Astrocyte (in vitro differentiated cells and primary cell): ENCODE data around the gene AGPS.

Source experiments
- EZH2 ChIP-seq: IDR thresholded peaks from 2 replicates; pipeline ENCODE4 v1.6.1; 2012; ENCODE audit warnings: mild to moderate bottlenecking, low read length, inconsistent platforms; ENCODE audit not compliant: insufficient read depth
- TF ChIP-seq, protein P1 (sequence below): IDR thresholded peaks from 2 replicates; pipeline ENCODE4 v1.5.1; 2011; ENCODE audit warnings: low read depth, mild to moderate bottlenecking, inconsistent platforms, low read length, moderate library complexity; ENCODE audit not compliant: insufficient read depth

DNA sequence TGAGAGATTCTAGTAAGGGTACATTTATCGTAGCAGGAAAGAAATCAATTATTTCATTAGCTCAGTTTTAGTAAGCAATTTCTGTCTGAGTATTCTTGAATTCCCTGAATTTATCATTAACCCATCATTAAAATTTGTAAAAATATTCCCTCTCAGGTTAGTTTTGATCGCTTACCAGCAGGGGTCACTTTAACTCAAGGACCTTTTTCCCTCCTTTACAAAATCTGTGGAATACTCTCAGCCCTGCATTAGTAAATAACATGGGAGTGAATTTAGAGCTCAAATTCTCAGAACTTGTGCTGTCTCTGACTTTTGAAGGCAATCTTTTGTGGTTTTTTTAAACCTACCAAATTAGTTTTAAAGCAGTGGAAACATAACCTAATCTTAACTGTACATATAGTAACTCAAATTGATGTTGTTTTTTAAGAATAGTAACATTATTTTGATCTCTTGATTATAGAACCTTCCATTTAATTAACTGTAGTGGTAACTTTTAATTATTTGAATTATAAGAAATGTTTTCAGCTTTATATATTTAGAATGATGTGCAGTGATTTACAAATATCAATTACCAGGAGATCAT is 97.2 kb downstream of the AGPS start:
- TF ChIP-seq, protein P1, sequence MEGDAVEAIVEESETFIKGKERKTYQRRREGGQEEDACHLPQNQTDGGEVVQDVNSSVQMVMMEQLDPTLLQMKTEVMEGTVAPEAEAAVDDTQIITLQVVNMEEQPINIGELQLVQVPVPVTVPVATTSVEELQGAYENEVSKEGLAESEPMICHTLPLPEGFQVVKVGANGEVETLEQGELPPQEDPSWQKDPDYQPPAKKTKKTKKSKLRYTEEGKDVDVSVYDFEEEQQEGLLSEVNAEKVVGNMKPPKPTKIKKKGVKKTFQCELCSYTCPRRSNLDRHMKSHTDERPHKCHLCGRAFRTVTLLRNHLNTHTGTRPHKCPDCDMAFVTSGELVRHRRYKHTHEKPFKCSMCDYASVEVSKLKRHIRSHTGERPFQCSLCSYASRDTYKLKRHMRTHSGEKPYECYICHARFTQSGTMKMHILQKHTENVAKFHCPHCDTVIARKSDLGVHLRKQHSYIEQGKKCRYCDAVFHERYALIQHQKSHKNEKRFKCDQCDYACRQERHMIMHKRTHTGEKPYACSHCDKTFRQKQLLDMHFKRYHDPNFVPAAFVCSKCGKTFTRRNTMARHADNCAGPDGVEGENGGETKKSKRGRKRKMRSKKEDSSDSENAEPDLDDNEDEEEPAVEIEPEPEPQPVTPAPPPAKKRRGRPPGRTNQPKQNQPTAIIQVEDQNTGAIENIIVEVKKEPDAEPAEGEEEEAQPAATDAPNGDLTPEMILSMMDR = peak; percentile 63
- no peak for TF ChIP-seq EZH2
